OCI-LY1 (cell line): ENCODE measurements around the gene GJB3.
"Not testable (repeated sequence)": the region's sequence is repeated elsewhere in the genome, so short reads cannot be mapped to it uniquely, and the experiment has no call there.

Experiments used
- EZH2 ChIP-seq: fragments of 200-600 bp; sonication (generic), shearing (Covaris generic); IDR thresholded peaks from 2 replicates; pipeline ENCODE4 v1.8.0; 2017; ENCODE audit warnings: borderline replicate concordance, mixed run types, mild to moderate bottlenecking, antibody characterized with exemption, low read length, moderate library complexity, mixed read lengths
- TF ChIP-seq, protein P1 (sequence below): fragments of 200-600 bp; sonication (generic), shearing (Covaris generic); IDR thresholded peaks from 2 replicates; pipeline ENCODE4 v1.5.1; 2017; ENCODE audit warnings: mild to moderate bottlenecking, antibody characterized with exemption, low read length, moderate library complexity, mixed read lengths

DNA sequence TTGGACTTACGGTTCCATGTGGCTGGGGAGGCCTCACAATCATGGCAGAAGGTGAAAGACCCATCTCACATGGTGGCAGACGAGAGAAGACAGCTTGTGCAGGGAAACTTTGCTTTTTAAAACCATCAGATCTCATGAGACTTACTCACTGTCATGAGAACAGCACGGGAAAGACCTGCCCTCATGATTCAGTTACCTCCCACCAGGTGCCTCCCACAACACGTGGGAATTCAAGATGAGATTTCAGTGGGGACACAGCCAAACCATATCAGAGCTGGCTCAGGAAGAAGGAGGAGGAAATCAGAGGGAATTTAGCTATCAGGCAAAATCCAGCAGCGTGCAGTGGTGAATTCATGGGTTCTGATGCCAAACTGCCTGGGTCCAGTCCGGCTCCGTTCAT is 48.2 kb upstream of the GJB3 start:
- TF ChIP-seq, protein P1, sequence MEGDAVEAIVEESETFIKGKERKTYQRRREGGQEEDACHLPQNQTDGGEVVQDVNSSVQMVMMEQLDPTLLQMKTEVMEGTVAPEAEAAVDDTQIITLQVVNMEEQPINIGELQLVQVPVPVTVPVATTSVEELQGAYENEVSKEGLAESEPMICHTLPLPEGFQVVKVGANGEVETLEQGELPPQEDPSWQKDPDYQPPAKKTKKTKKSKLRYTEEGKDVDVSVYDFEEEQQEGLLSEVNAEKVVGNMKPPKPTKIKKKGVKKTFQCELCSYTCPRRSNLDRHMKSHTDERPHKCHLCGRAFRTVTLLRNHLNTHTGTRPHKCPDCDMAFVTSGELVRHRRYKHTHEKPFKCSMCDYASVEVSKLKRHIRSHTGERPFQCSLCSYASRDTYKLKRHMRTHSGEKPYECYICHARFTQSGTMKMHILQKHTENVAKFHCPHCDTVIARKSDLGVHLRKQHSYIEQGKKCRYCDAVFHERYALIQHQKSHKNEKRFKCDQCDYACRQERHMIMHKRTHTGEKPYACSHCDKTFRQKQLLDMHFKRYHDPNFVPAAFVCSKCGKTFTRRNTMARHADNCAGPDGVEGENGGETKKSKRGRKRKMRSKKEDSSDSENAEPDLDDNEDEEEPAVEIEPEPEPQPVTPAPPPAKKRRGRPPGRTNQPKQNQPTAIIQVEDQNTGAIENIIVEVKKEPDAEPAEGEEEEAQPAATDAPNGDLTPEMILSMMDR = not testable (repeated sequence)
- TF ChIP-seq EZH2 = not testable (repeated sequence)
